Epidermal melanocyte (primary cell): ENCODE results near the gene SMAD3.
"Not testable (repeated sequence)": the region's sequence is repeated elsewhere in the genome, so short reads cannot be mapped to it uniquely, and the experiment has no call there.

Experiments used
- DNase-seq: peaks from one replicate; pipeline ENCODE4 v3.0.0; 2011; ENCODE audit warnings: low spot score; ENCODE audit not compliant: insufficient read length

Gene SMAD3

GRCh38 chr15:67062369-67062985 lies 2.9 kb upstream of the SMAD3 start:
- DNase-seq, result no peak

GRCh38 chr15:67063689-67064606 lies 1.5 kb upstream of the SMAD3 start:
- no peak for DNase-seq

- DNase-seq, result no peak
Measured at GRCh38 chr15:67064607-67065530, 533 bp upstream of the SMAD3 start.

- no peak for DNase-seq
Measured at GRCh38 chr15:67066041-67066958, 898 bp downstream of the SMAD3 start.

- no peak for DNase-seq
Measured at GRCh38 chr15:67066959-67067853, 1.8 kb downstream of the SMAD3 start.

GRCh38 chr15:67067930-67068551 lies 2.6 kb downstream of the SMAD3 start:
- DNase-seq, result no peak

- DNase-seq, result no peak
Measured at GRCh38 chr15:67068710-67069400, 3.5 kb downstream of the SMAD3 start.

- DNase-seq, result no peak
Measured at GRCh38 chr15:67070150-67070549, 4.7 kb downstream of the SMAD3 start.

GRCh38 chr15:67070892-67071664 lies 5.7 kb downstream of the SMAD3 start:
- no peak for DNase-seq

- DNase-seq, result no peak
Measured at GRCh38 chr15:67072442-67072841, 7.0 kb downstream of the SMAD3 start.

- DNase-seq, result no peak
Measured at GRCh38 chr15:67072958-67073357, 7.6 kb downstream of the SMAD3 start.

GRCh38 chr15:67074886-67075229 lies 9.5 kb downstream of the SMAD3 start:
- DNase-seq, result no peak

- DNase-seq, result not testable (repeated sequence)
Measured at GRCh38 chr15:67075555-67076135, 10.2 kb downstream of the SMAD3 start.

- DNase-seq, result no peak
Measured at GRCh38 chr15:67076147-67076843, 10.9 kb downstream of the SMAD3 start.

- DNase-seq, result no peak
Measured at GRCh38 chr15:67077641-67078215, 12.3 kb downstream of the SMAD3 start.

- no peak for DNase-seq
Measured at GRCh38 chr15:67079361-67079760, 14.0 kb downstream of the SMAD3 start.
